WTC11 (cell line): ENCODE measurements around the gene TACR2. TPM values are rescaled to one million over a fixed set of nuclear protein-coding genes. Genes with fewer than 3 reads are reported as not detected.

Source experiments
- ATAC-seq: fragments of 200-7000 bp; cut with Tn5 transposase; 2 replicates; pipeline ENCODE4 v1.10.0; 2021; ENCODE audit warnings: mild to moderate bottlenecking, moderate library complexity
- CTCF ChIA-PET: fragments of 300-600 bp; sonication (Branson Sonifier 250); formaldehyde crosslinking; loops from one replicate; lab custom pipeline; 2021; ENCODE audit warnings: antibody characterized with exemption; lab: Charles Lee
- POLR2A ChIA-PET: fragments of 350-600 bp; sonication (Branson Sonifier 250); formaldehyde crosslinking; loops from one replicate; lab custom pipeline; 2021; ENCODE audit warnings: antibody characterized with exemption; lab: Charles Lee
- DNase-seq: peaks from one replicate; pipeline ENCODE4 v3.0.0; 2021; ENCODE audit warnings: low spot score
- H3K27ac Mint-ChIP-seq: 2 replicates; pipeline ENCODE4 v1.8.0; 2021; ENCODE audit warnings: mixed read lengths
- H3K27me3 Mint-ChIP-seq: 2 replicates; pipeline ENCODE4 v1.8.0; 2021; ENCODE audit warnings: low read depth, mild to moderate bottlenecking, moderate library complexity, mixed read lengths
- H3K36me3 Mint-ChIP-seq: 2 replicates; pipeline ENCODE4 v1.8.0; 2021; ENCODE audit warnings: mixed read lengths
- H3K4me1 Mint-ChIP-seq: 2 replicates; pipeline ENCODE4 v1.8.0; 2022; ENCODE audit warnings: mixed read lengths
- H3K4me3 Mint-ChIP-seq: 2 replicates; pipeline ENCODE4 v1.8.0; 2021; ENCODE audit warnings: mild to moderate bottlenecking, moderate library complexity, mixed read lengths
- H3K9me3 Mint-ChIP-seq: 2 replicates; pipeline ENCODE4 v1.8.0; 2021; ENCODE audit warnings: mixed read lengths
- AR ChIP-seq: fragments of 250-450 bp; sonication (Bioruptor Pico); IDR thresholded peaks from 2 replicates; pipeline ENCODE4 v1.9.0; 2021; ENCODE audit warnings: mild to moderate bottlenecking
- ATF2 ChIP-seq: sonication (generic); formaldehyde crosslinking; IDR thresholded peaks from 2 replicates; pipeline ENCODE4 v1.8.1; 2022; ENCODE audit warnings: low read depth, missing genetic modification reagents, borderline replicate concordance
- CDX4 ChIP-seq: fragments of 250-450 bp; sonication (Bioruptor Pico); IDR thresholded peaks from 2 replicates; pipeline ENCODE4 v1.9.0; 2021; ENCODE audit warnings: moderate library complexity, mild to moderate bottlenecking, inconsistent platforms, borderline replicate concordance
- EMX1 ChIP-seq: fragments of 250-450 bp; sonication (Bioruptor Pico); IDR thresholded peaks from 2 replicates; pipeline ENCODE4 v1.8.0; 2021; ENCODE audit warnings: mild to moderate bottlenecking
- GABPB1 ChIP-seq: sonication (generic); formaldehyde crosslinking; IDR thresholded peaks from 2 replicates; pipeline ENCODE4 v1.8.1; 2023; ENCODE audit warnings: mild to moderate bottlenecking, missing genetic modification reagents
- HMGA2 ChIP-seq: fragments of 250-450 bp; sonication (Bioruptor Pico); IDR thresholded peaks from 2 replicates; pipeline ENCODE4 v1.4.0; 2021; ENCODE audit warnings: mild to moderate bottlenecking, moderate library complexity
- HMGXB4 ChIP-seq: sonication (generic); formaldehyde crosslinking; IDR thresholded peaks from 2 replicates; pipeline ENCODE4 v1.8.1; 2023; ENCODE audit warnings: mild to moderate bottlenecking, moderate library complexity, missing genetic modification reagents
- IRF1 ChIP-seq: sonication (generic); formaldehyde crosslinking; IDR thresholded peaks from 2 replicates; pipeline ENCODE4 v1.8.0; 2023; ENCODE audit warnings: missing genetic modification reagents
- NFYB ChIP-seq: sonication (generic); formaldehyde crosslinking; conservative IDR thresholded peaks from 2 replicates; pipeline ENCODE4 v1.8.0; 2022; ENCODE audit warnings: low read depth, missing genetic modification reagents
- OVOL2 ChIP-seq: fragments of 250-450 bp; sonication (Bioruptor Pico); IDR thresholded peaks from 2 replicates; pipeline ENCODE4 v1.9.0; 2021; ENCODE audit warnings: mild to moderate bottlenecking, borderline replicate concordance
- PRDM15 ChIP-seq: sonication (generic); formaldehyde crosslinking; IDR thresholded peaks from 2 replicates; pipeline ENCODE4 v1.8.0; 2022; ENCODE audit warnings: missing genetic modification reagents
- TP53 ChIP-seq: sonication (generic); formaldehyde crosslinking; IDR thresholded peaks from 2 replicates; pipeline ENCODE4 v1.8.1; 2023; ENCODE audit warnings: mild to moderate bottlenecking, missing genetic modification reagents
- USF1 ChIP-seq: sonication (generic); formaldehyde crosslinking; IDR thresholded peaks from 2 replicates; pipeline ENCODE4 v1.8.0; 2022; ENCODE audit warnings: mild to moderate bottlenecking, missing genetic modification reagents
- USF2 ChIP-seq: sonication (generic); formaldehyde crosslinking; IDR thresholded peaks from 2 replicates; pipeline ENCODE4 v1.8.1; 2023; ENCODE audit warnings: mild to moderate bottlenecking, missing genetic modification reagents, moderate library complexity
- ZBTB21 ChIP-seq: sonication (generic); formaldehyde crosslinking; IDR thresholded peaks from 2 replicates; pipeline ENCODE4 v1.8.1; 2023; ENCODE audit warnings: mild to moderate bottlenecking, missing genetic modification reagents, borderline replicate concordance
- ZNF232 ChIP-seq: sonication (generic); formaldehyde crosslinking; IDR thresholded peaks from 2 replicates; pipeline ENCODE4 v1.8.0; 2022; ENCODE audit warnings: mild to moderate bottlenecking, missing genetic modification reagents
- ZNF425 ChIP-seq: fragments of 250-450 bp; sonication (Bioruptor Pico); conservative IDR thresholded peaks from 2 replicates; pipeline ENCODE4 v1.9.0; 2021; ENCODE audit warnings: mild to moderate bottlenecking
- total RNA-seq: library from RNA; stranded (reverse); gene quantifications from 3 replicates; pipeline ENCODE4 v1.2.3, GENCODE V29; 2021

Gene TACR2
- total RNA-seq, 1 experiment from 2014 or later, result 0.20 TPM

GRCh38 chr10:69426376-69426727 is 9.6 kb upstream of the TACR2 start (continued):
- TF ChIP-seq USF2 (CRISPR knock-in tag), result no peak
- no peak for TF ChIP-seq HMGXB4 (CRISPR knock-in tag)
- no peak for TF ChIP-seq IRF1 (CRISPR knock-in tag)
- no peak for TF ChIP-seq OVOL2 (CRISPR knock-in tag)
- no peak for TF ChIP-seq HMGA2 (CRISPR knock-in tag)

GRCh38 chr10:69425511-69426298 is 9.0 kb upstream of the TACR2 start:
- no peak overlapping the region for H3K27ac Mint-ChIP-seq
- H3K4me1 Mint-ChIP-seq, result peaks cover 4% of the 10 kb centered on the region; the same call in 1 of the 2 replicates
- ATAC-seq (no peak), DNase-seq (no peak)
- ChIA-PET CTCF (interaction anchor here (0.6 to 1.8 kb wide), 4 partner anchors 17 to 1002 kb away, joined by 3 to 5 read pairs (median 4); no protein-coding TSS in a partner anchor), POLR2A (no interaction called here)
- H3K27me3 Mint-ChIP-seq, result peaks cover 2% of the 10 kb centered on the region; the same call in 1 of the 2 replicates
- H3K36me3 Mint-ChIP-seq, result no peaks in the 10 kb centered on the region
- TF ChIP-seq AR (no peak), ZBTB21 (CRISPR knock-in tag) (no peak), USF1 (CRISPR knock-in tag) (peak; percentile 32; the same call in 1 of the 2 replicates), NFYB (CRISPR knock-in tag) (peak; percentile 59), ZNF425 (no peak), USF2 (CRISPR knock-in tag) (peak; percentile 78), EMX1 (CRISPR knock-in tag) (no peak), CDX4 (CRISPR knock-in tag) (no peak), PRDM15 (CRISPR knock-in tag) (no peak), TP53 (CRISPR knock-in tag) (no peak), ZNF232 (CRISPR knock-in tag) (no peak), ATF2 (CRISPR knock-in tag) (no peak), GABPB1 (CRISPR knock-in tag) (peak; percentile 86)
- no peaks in the 10 kb centered on the region for H3K9me3 Mint-ChIP-seq
- no peak overlapping the region for H3K4me3 Mint-ChIP-seq
